Right lung (tissue), 10 donors: ENCODE data around the gene P2RX3. TPM values are rescaled to one million over a fixed set of nuclear protein-coding genes. Genes with fewer than 3 reads are reported as not detected.
A peak's percentile ranks its signal among the peaks of the same experiment; 100 is the strongest.
"Not testable (repeated sequence)": the region's sequence is repeated elsewhere in the genome, so short reads cannot be mapped to it uniquely, and the experiment has no call there.

Experiments
- DNase-seq, 2 donors: peaks; one replicate each; pipeline ENCODE4 v3.0.0-alpha.2; 2013
- long read RNA-seq, 8 donors: transcript quantifications; one replicate each; lab custom pipeline, GENCODE V29; 2026
- polyA plus RNA-seq, 5 donors: library from polyadenylated mRNA; unstranded; fragments of 120-200 nt; gene quantifications; one replicate each; pipeline versions ENCODE4 v1.2.1 to v1.2.3, GENCODE V29; 2013; ENCODE audit warnings: inconsistent platforms in 1 of 5, low replicate concordance in 1 of 5; ENCODE audit not compliant: insufficient read length in 5 of 5, insufficient read depth in 1 of 5

The P2RX3 gene
- polyA plus RNA-seq, result under 1 TPM in 4 of 5 donors, not detected in 1; 0.16 to 0.28 (median 0.23) TPM
- long read RNA-seq, donor 1, result 0 reads
- long read RNA-seq, donor 2, result 0 reads
- long read RNA-seq, donor 3, result 0 reads
- long read RNA-seq, donor 4, result 0 reads
- long read RNA-seq, donor 5, result 0 reads
- long read RNA-seq, donor 6, result 0 reads
- long read RNA-seq, donor 7, partial matches to known transcripts, result 0 of 1 reads
- long read RNA-seq, donor 7, other reads (novel, unspliced or antisense), result 0 of 1 reads
- long read RNA-seq, donor 8, result 0 reads

- no peak for DNase-seq
These were observed at the start of gene P2RX3 for GRCh38 chr11:57338142-57338541. Gene P2RX3, plus strand, starts transcription at chr11:57338352. Its CDS starts 199 bp downstream, at chr11:57338551.

GRCh38 chr11:57288771-57289579 lies 49.2 kb upstream of the P2RX3 start:
- no peak for DNase-seq

GRCh38 chr11:57290288-57290687 lies 47.9 kb upstream of the P2RX3 start:
- DNase-seq, result no peak

GRCh38 chr11:57294225-57295131 lies 43.7 kb upstream of the P2RX3 start:
- DNase-seq, result peak; percentile 51 to 58

GRCh38 chr11:57296205-57296604 lies 41.9 kb upstream of the P2RX3 start:
- DNase-seq, result not testable (repeated sequence)

GRCh38 chr11:57297221-57297620 lies 40.9 kb upstream of the P2RX3 start:
- DNase-seq, result no peak

GRCh38 chr11:57299150-57299737 lies 38.9 kb upstream of the P2RX3 start:
- no peak for DNase-seq

GRCh38 chr11:57300785-57301184 lies 37.4 kb upstream of the P2RX3 start:
- DNase-seq, result no peak

GRCh38 chr11:57301711-57302423 lies 36.3 kb upstream of the P2RX3 start:
- DNase-seq, result no peak

- DNase-seq, result no peak
These were observed 35.7 kb upstream of the P2RX3 start for GRCh38 chr11:57302489-57302888.

- DNase-seq, result no peak
These were observed 34.7 kb upstream of the P2RX3 start for GRCh38 chr11:57303280-57303989.

- DNase-seq, result no peak
These were observed 34.1 kb upstream of the P2RX3 start for GRCh38 chr11:57303990-57304579.

- no peak for DNase-seq
These were observed 32.6 kb upstream of the P2RX3 start for GRCh38 chr11:57305523-57305922.

GRCh38 chr11:57306161-57306876 lies 31.8 kb upstream of the P2RX3 start:
- no peak for DNase-seq

- no peak for DNase-seq
These were observed 31.1 kb upstream of the P2RX3 start for GRCh38 chr11:57306940-57307565.

GRCh38 chr11:57307666-57308270 lies 30.4 kb upstream of the P2RX3 start:
- no peak for DNase-seq

- no peak for DNase-seq
These were observed 29.6 kb upstream of the P2RX3 start for GRCh38 chr11:57308426-57309060.
